Stomach (tissue), 9 donors: ENCODE results near the gene APMAP. TPM values are rescaled to one million over a fixed set of nuclear protein-coding genes. Genes with fewer than 3 reads are reported as not detected.
"Not testable (repeated sequence)": the region's sequence is repeated elsewhere in the genome, so short reads cannot be mapped to it uniquely, and the experiment has no call there.

Source experiments
- DNase-seq, 2 donors: peaks; one replicate each; pipeline versions ENCODE4 v3.0.0 to v3.0.0-alpha.2; 2013 to 2019
- H3K27ac ChIP-seq, 5 donors: fragments of 200-600 bp in 4 of 5; sonication (generic) in 4 of 5; one replicate each; pipeline ENCODE4 v1.5.1; 2013 to 2019; ENCODE audit warnings: mild to moderate bottlenecking in 1 of 5, moderate library complexity in 1 of 5
- H3K27me3 ChIP-seq, 3 donors: fragments of 200-600 bp; sonication (generic); one replicate each; pipeline ENCODE4 v1.5.1; 2017 to 2019; ENCODE audit warnings: mixed run types in 1 of 3
- H3K36me3 ChIP-seq, 4 donors: fragments of 200-600 bp; sonication (generic); 1 replicate in 3 of 4; 2 replicates in 1 of 4; pipeline ENCODE4 v1.5.1; 2016 to 2019
- H3K4me1 ChIP-seq, 4 donors: fragments of 200-600 bp; sonication (generic); one replicate each; pipeline ENCODE4 v1.5.1; 2016 to 2019
- H3K4me3 ChIP-seq, 4 donors: fragments of 200-600 bp; sonication (generic) in 3 of 4; one replicate each; pipeline ENCODE4 v1.5.1; 2016 to 2019; ENCODE audit warnings: mild to moderate bottlenecking in 1 of 4
- H3K9me3 ChIP-seq, 4 donors: fragments of 200-600 bp; sonication (generic); one replicate each; pipeline ENCODE4 v1.5.1; 2016 to 2019
- EP300 ChIP-seq: sonication (generic); formaldehyde crosslinking; IDR thresholded peaks from one replicate; pipeline ENCODE4 v1.6.1; 2017; ENCODE audit warnings: antibody characterized with exemption
- POLR2A ChIP-seq, 4 donors: fragments of 450-650 bp; IDR thresholded peaks; one replicate each; pipeline ENCODE4 v1.6.1; 2016; ENCODE audit warnings: antibody characterized with exemption in 4 of 4, control low read depth in 2 of 4, mild to moderate bottlenecking in 1 of 4, moderate library complexity in 1 of 4
- POLR2AphosphoS5 ChIP-seq, 3 donors: sonication (generic); formaldehyde crosslinking; IDR thresholded peaks; one replicate each; pipeline ENCODE4 v1.6.1; 2016; ENCODE audit warnings: antibody characterized with exemption in 3 of 3
- WGBS, 5 donors: extraction: QIAGEN DNeasy Blood & Tissue Kit in 3 of 5; methylation state at CpG; one replicate each; pipeline versions ENCODE4 v1.1.5 to v1.1.7; 2013 to 2018; 5-methylcytosine and 5-hydroxymethylcytosine counted together
- intact Hi-C: fragments of 100-400 bp; cut with DNase I; formaldehyde crosslinking; loops from one replicate; pipeline ENCODE4 v1.15.1; 2023; ENCODE audit warnings: low total_unique reads
- polyA plus RNA-seq, 3 donors: library from polyadenylated mRNA; stranded (reverse); fragments of 200-250 nt; gene quantifications; one replicate each; pipeline ENCODE4 v1.2.3, GENCODE V29; 2013
- total RNA-seq, 5 donors: library from RNA; depleted of rRNA; stranded (reverse); fragments of >200 nt; gene quantifications; one replicate each; pipeline versions ENCODE4 v1.1.0 to v1.2.3, GENCODE V29; 2014 to 2016
- TF ChIP-seq, protein P1 (sequence below), 7 experiments: fragments of 450-650 bp in 4 of 7; fragments of 200-600 bp in 3 of 7; sonication (generic) in 3 of 7; IDR thresholded peaks; one replicate each; pipeline ENCODE4 v1.5.1; 2016 to 2019; ENCODE audit warnings: antibody characterized with exemption in 7 of 7, control low read depth in 2 of 7, mild to moderate bottlenecking in 1 of 7
- donor health status: healthy with polysubstance abuse.
- donor health status: Bipolar disorder and iron deficiency.
- donor health status: healthy.

Gene APMAP
- total and polyA plus RNA-seq, 8 donors: 12.3 to 55.6 (median 32.1) TPM

DNA sequence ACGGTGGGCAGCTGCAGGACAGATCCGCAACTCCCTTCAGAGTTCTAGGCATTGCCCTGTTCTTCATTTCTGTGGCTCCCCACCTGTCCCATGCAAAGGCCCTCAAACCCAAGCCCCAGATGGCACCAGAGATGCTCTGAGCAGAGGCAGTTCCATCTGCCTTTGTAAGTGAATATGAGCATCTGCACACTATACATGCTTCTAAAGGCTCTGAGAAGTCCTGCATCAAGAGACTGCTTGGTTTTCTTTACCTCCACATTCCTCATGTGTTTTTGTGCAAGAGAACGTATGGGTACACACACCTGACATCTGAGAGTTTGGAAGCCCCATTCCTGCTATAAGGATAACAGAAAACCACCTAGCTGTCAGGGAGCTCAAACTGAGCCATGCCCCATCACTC, 57.8 kb downstream of the APMAP start:
- H3K4me1 ChIP-seq: peaks cover 7 to 19% (median 11%) of the 10 kb centered on the region in 4 donors
- H3K4me3 ChIP-seq: no peak overlapping the region
- H3K27me3 ChIP-seq: no peaks in the 10 kb centered on the region
- 67 to 87% (median 84%) methylated on average over 3 of the region's 3 CpGs for WGBS, 5 donors
- TF ChIP-seq POLR2AphosphoS5 (IDR thresholded peaks at IDR 0.05): no peak
- TF ChIP-seq, protein P1, sequence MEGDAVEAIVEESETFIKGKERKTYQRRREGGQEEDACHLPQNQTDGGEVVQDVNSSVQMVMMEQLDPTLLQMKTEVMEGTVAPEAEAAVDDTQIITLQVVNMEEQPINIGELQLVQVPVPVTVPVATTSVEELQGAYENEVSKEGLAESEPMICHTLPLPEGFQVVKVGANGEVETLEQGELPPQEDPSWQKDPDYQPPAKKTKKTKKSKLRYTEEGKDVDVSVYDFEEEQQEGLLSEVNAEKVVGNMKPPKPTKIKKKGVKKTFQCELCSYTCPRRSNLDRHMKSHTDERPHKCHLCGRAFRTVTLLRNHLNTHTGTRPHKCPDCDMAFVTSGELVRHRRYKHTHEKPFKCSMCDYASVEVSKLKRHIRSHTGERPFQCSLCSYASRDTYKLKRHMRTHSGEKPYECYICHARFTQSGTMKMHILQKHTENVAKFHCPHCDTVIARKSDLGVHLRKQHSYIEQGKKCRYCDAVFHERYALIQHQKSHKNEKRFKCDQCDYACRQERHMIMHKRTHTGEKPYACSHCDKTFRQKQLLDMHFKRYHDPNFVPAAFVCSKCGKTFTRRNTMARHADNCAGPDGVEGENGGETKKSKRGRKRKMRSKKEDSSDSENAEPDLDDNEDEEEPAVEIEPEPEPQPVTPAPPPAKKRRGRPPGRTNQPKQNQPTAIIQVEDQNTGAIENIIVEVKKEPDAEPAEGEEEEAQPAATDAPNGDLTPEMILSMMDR (IDR thresholded peaks at IDR 0.05): no peak
- TF ChIP-seq POLR2A (IDR thresholded peaks at IDR 0.05): no peak
- TF ChIP-seq EP300: no peak
- intact Hi-C loops: no loop called here
- no peak overlapping the region for H3K27ac ChIP-seq
- no peak for DNase-seq
- no peaks in the 10 kb centered on the region for H3K36me3 ChIP-seq
- H3K9me3 ChIP-seq: no peaks in the 10 kb centered on the region

DNA sequence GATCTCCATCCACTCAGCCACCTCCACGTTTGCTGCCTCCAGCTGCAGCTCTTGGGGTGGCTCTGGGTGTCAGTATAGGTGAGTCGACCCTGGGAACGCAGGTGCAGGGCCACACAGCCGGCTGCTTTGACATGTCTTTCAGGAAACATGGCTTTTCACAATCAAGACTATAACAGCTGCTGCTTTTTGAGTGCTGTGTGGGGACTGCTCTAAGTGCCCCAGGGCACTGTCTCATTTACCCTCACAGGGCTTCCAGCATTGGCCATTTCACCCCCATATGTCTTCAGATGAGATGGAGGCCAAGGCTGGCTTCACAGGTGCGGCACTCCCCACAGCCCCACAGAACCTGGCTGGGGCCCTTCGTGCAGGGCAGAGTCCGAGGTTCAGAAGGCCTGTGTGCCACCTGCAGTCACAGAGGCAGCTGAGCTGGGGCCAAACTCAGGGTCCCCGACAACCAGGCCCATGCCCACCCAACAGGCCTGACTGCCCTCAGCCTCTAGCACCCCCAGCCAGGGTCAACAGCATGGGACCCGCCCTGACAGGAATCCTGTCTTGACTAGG, 58.4 kb downstream of the APMAP start:
- intact Hi-C loops: no loop called here

DNA sequence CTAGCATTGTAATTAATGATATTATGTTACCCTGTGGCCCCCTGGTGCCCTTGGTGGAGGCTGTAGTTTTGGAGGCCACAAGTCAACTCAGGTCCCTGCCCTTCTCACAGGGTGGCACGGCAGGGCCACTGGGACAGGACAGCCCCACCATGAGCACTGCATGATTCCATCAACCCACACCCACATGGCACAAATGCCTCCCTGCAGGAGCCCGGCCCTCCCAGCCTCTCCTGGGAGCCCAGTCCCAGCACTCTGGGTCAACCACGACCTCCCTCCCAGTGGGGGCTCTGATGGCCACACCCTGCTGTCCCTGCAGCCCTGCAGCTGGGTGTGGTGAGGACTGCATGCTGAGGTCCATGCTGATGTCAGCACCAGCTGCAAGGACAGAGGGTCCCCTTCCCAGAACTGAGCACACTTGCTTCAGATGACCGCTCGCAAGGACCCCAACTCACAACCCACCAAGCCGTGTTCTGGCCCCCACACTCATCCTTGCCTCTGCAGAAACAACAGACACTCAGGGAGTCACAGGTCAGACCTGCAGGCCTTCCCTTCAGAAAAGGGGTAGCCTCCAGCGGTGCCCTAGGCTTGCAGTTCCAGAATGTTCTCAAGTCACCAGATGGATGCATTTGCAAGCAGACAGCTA, 59.2 kb downstream of the APMAP start:
- H3K27me3 ChIP-seq: no peaks in the 10 kb centered on the region

More for the DNA sequence above, 58.4 kb downstream of the APMAP start:
- H3K27me3 ChIP-seq: no peaks in the 10 kb centered on the region
- peak in 1 of 2 donors; percentile 16 for DNase-seq
- H3K27ac ChIP-seq: no peak overlapping the region
- H3K4me1 ChIP-seq: peaks cover 8 to 19% (median 15%) of the 10 kb centered on the region in 4 donors
- H3K9me3 ChIP-seq: no peaks in the 10 kb centered on the region
- no peaks in the 10 kb centered on the region for H3K36me3 ChIP-seq
- TF ChIP-seq POLR2A (IDR thresholded peaks at IDR 0.05): no peak
- TF ChIP-seq EP300: no peak
- TF ChIP-seq, protein P1 (IDR thresholded peaks at IDR 0.05): no peak
- TF ChIP-seq POLR2AphosphoS5 (IDR thresholded peaks at IDR 0.05): no peak
- H3K4me3 ChIP-seq: no peak overlapping the region
- 70 to 80% (median 75%) methylated on average over 6 to 9 of the region's 9 CpGs for WGBS, 5 donors

DNA sequence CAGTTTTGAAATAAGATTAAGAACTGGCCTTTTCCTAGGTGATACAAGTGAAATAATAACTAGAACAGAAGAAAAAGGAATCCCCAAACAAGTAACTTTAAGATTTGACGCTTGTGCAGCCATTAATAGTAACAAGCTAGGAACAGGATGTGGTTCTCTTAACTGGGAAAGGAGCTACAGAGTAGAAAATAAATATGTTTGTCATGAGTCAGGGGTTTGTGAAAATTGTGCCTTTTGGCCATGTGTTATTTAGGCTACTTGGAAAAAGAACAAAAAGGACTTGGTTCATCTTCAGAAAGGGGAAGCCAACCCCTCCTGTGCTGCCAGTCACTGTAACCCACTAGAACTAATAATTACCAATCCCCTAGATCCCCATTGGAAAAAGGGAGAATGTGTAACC, 60.7 kb downstream of the APMAP start:
- H3K4me3 ChIP-seq, H3K36me3 ChIP-seq, H3K9me3 ChIP-seq, DNase-seq, intact Hi-C loops, H3K27me3 ChIP-seq: not testable (repeated sequence)
- Histone ChIP-seq H3K4me1 (peaks cover 8 to 19% (median 15%) of the 10 kb centered on the region in 4 donors), H3K27ac (peak overlapping the region in 3 of 5 donors; percentile 85 to 89 (median 86))
- WGBS, 5 donors: 46 to 70% (median 55%) methylated on average over 1 of the region's 1 CpG

More for the DNA sequence above, 59.2 kb downstream of the APMAP start:
- no peaks in the 10 kb centered on the region for H3K9me3 ChIP-seq
- WGBS, 5 donors: 64 to 90% (median 82%) methylated on average over 4 to 7 of the region's 7 CpGs
- peaks cover 8 to 19% (median 15%) of the 10 kb centered on the region in 4 donors for H3K4me1 ChIP-seq
- H3K36me3 ChIP-seq: no peaks in the 10 kb centered on the region
- intact Hi-C loops: no loop called here
- no peak for DNase-seq
- TF ChIP-seq, protein P1 (IDR thresholded peaks at IDR 0.05): no peak
- TF ChIP-seq POLR2AphosphoS5 (IDR thresholded peaks at IDR 0.05): no peak
- no peak overlapping the region for H3K27ac ChIP-seq
- H3K4me3 ChIP-seq: no peak overlapping the region
